ENCODE results near the gene MTM1. TPM values are rescaled to one million over a fixed set of nuclear protein-coding genes. Genes with fewer than 3 reads are reported as not detected.

Gene MTM1
- total RNA-seq, 6 experiments from 2014 or later: 8.1 to 12.2 (median 10.0) TPM

- H3K27ac Mint-ChIP-seq: no peak overlapping the region
Observed at GRCh38 chrX:150698981-150699380, 130.6 kb downstream of the MTM1 start.

GRCh38 chrX:150700107-150700506, 131.7 kb downstream of the MTM1 start:
- no peak for DNase-seq
- Mint-ChIP-seq H3K4me3 (no peak overlapping the region), H3K9me3 (no peaks in the 10 kb centered on the region), H3K4me1 (ENCODE audit: low read depth) (peaks cover 33% of the 10 kb centered on the region), H3K36me3 (ENCODE audit: low read depth) (peaks cover 13% of the 10 kb centered on the region), H3K27ac (no peak overlapping the region), H3K27me3 (ENCODE audit: insufficient read depth) (no peaks in the 10 kb centered on the region; the same call in none of the 2 replicates)
- TF ChIP-seq CTCF (IDR thresholded peaks at IDR 0.05): no peak

More at GRCh38 chrX:150698981-150699380, 130.6 kb downstream of the MTM1 start:
- peaks cover 32% of the 10 kb centered on the region for H3K4me1 Mint-ChIP-seq (ENCODE audit: low read depth)
- DNase-seq: no peak
- H3K27me3 Mint-ChIP-seq (ENCODE audit: insufficient read depth): peaks cover 2% of the 10 kb centered on the region; the same call in 1 of the 2 replicates
- no peak overlapping the region for H3K4me3 Mint-ChIP-seq
- H3K9me3 Mint-ChIP-seq: peaks cover 2% of the 10 kb centered on the region; the same call in 1 of the 2 replicates
- no peak for TF ChIP-seq CTCF (IDR thresholded peaks at IDR 0.05)
- H3K36me3 Mint-ChIP-seq (ENCODE audit: low read depth): peaks cover 9% of the 10 kb centered on the region

GRCh38 chrX:150701377-150701776, 133.0 kb downstream of the MTM1 start:
- no peak for DNase-seq
- Mint-ChIP-seq H3K4me3 (no peak overlapping the region), H3K4me1 (ENCODE audit: low read depth) (peaks cover 22% of the 10 kb centered on the region), H3K9me3 (no peaks in the 10 kb centered on the region), H3K36me3 (ENCODE audit: low read depth) (peaks cover 12% of the 10 kb centered on the region; the same call in 1 of the 2 replicates), H3K27me3 (ENCODE audit: insufficient read depth) (no peaks in the 10 kb centered on the region; the same call in none of the 2 replicates), H3K27ac (no peak overlapping the region; the same call in 1 of the 2 replicates)
- no peak for TF ChIP-seq CTCF (IDR thresholded peaks at IDR 0.05)

GRCh38 chrX:150702966-150703694, 134.7 kb downstream of the MTM1 start:
- Mint-ChIP-seq H3K27ac (peak overlapping the region; percentile 69), H3K4me1 (ENCODE audit: low read depth) (peaks cover 22% of the 10 kb centered on the region), H3K27me3 (ENCODE audit: insufficient read depth) (no peaks in the 10 kb centered on the region; the same call in 1 of the 2 replicates), H3K4me3 (no peak overlapping the region), H3K36me3 (ENCODE audit: low read depth) (peaks cover 12% of the 10 kb centered on the region; the same call in 1 of the 2 replicates), H3K9me3 (no peaks in the 10 kb centered on the region)
- no peak for TF ChIP-seq CTCF (IDR thresholded peaks at IDR 0.05)
- DNase-seq: no peak

- peaks cover 22% of the 10 kb centered on the region for H3K4me1 Mint-ChIP-seq (ENCODE audit: low read depth)
- no peaks in the 10 kb centered on the region for H3K9me3 Mint-ChIP-seq
- H3K27ac Mint-ChIP-seq: peak overlapping the region; percentile 69
- DNase-seq: no peak
- no peak overlapping the region for H3K4me3 Mint-ChIP-seq
- peaks cover 12% of the 10 kb centered on the region; the same call in 1 of the 2 replicates for H3K36me3 Mint-ChIP-seq (ENCODE audit: low read depth)
- no peaks in the 10 kb centered on the region; the same call in 1 of the 2 replicates for H3K27me3 Mint-ChIP-seq (ENCODE audit: insufficient read depth)
- no peak for TF ChIP-seq CTCF (IDR thresholded peaks at IDR 0.05)
Observed at GRCh38 chrX:150703695-150703974, 135.2 kb downstream of the MTM1 start.
